NOMO-1 treated with dmso at 0.1 percent for 144 hours (cell line): ENCODE results near the gene QKI.

Source experiments
- DNase-seq: peaks from one replicate; lab custom pipeline; 2025; ENCODE audit not compliant: unreplicated experiment; lab: John Stamatoyannopoulos, UW

QKI gene

DNA sequence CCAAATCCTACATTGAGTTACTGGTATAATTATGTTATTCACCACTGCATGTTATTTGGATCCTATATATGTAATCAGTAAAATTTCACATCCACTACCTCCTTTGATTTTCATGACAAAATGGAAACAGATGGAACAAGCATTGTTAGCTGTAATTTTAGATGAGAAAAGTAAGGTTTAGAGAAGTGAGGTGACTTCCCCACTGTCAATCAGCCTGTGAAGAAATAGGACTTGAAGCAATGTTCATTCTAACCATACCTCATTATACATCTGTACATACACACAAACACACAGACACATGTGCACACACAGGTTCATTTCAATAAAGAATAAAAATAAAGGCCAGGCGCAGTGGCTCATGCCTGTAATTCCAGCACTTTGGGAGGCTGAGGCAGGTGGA lies 23.7 kb upstream of the QKI start:
- peak; percentile 3 for DNase-seq

GRCh38 chr6:163391985-163392384 lies 22.5 kb upstream of the QKI start:
- no peak for DNase-seq

GRCh38 chr6:163392533-163392932 lies 22.0 kb upstream of the QKI start:
- DNase-seq = no peak

- no peak for DNase-seq
These were observed 20.6 kb upstream of the QKI start for GRCh38 chr6:163393923-163394322.

GRCh38 chr6:163394659-163395058 lies 19.9 kb upstream of the QKI start:
- no peak for DNase-seq

DNA sequence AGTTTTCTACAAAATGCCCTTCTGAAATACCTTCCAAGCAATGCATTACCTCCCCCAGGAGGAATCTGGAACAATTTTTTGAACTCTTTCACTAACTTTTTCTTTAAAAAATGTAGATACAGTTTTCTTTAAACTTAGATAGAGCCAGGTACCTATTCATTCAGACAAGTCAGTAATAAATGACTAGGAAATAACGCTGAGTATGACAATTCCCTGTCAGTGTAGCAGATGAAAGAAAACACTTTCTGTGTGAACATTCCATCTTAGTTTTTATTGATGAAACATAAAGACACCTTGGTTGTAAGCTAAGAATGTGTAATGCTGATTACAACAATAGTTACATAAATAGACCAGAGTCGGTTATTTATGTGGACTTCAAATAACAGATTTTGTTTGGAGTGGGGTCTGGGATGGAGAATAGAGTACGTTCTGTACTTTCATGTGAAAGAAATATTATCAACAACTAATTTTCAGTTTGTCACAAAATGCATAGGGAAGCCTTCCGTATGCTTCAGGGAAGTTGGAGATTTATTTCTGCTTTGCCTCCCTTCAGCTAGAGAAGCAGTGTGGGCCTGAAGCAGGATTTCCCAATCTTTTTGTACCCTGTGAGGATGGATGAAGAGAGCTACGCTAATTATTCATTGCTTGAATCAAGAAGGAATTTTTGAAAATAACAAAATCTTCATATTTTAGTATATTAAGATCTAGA lies 19.2 kb upstream of the QKI start:
- no peak for DNase-seq

DNA sequence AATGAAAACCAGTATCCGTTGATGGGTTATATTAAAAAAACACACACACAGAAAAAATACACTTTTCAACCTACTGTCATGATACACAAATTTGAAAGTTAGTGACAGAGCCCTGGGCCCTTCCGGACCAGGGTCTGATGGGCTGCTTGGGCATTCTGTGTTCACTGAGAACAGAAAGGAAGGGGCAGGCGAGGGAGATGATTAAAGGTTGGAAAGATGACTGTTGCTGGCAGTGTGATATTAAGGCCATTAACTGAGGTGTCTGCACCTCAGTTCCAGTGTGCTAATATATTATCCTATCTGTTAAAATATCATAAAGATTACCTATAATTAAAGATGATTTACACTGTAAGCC lies 18.7 kb upstream of the QKI start:
- DNase-seq = no peak

DNA sequence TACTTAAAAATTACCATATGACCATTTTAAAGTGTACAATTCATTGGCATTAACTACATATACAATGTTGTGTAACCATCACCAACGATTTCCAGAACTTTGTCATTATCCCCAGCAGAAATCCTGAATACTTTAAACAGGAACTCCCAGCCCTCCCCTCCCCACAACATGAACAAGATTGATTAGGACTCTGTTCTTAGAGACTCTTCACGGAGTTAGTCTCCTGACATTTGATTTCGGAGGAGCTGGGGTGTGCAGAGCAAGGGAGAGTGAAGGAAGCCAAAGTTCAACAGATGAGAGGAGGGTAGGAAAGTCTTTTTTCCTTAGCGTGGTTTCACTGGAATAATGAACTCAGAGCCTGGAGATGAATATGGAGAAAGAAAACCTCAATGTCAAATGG lies 17.2 kb upstream of the QKI start:
- DNase-seq = no peak

- DNase-seq = no peak
These were observed 16.4 kb upstream of the QKI start for GRCh38 chr6:163398115-163398514.

- peak; percentile 49 for DNase-seq
These were observed 15.7 kb upstream of the QKI start for GRCh38 chr6:163398815-163399214.

DNA sequence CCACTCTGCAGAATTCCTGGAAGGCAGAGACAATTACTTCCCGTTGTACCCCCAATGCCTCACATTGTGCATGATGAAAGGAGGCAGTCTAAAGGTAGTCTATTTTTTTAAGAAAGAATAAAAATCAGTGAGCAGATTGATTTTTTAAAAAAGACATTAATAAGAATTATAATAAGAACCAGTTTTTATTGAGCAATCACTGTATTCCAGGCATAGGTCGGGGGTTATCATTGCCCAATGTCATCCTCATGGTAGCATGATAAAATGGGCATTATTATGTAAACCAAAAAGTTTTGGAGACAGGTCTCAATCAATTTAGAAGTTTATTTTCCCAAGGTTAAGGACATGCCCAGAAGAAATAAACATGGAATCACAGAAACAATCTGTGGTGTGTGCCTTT lies 14.0 kb upstream of the QKI start:
- DNase-seq = no peak

- DNase-seq = no peak
These were observed 13.3 kb upstream of the QKI start for GRCh38 chr6:163401039-163401885.

- DNase-seq = no peak
These were observed 11.9 kb upstream of the QKI start for GRCh38 chr6:163402616-163403015.

DNA sequence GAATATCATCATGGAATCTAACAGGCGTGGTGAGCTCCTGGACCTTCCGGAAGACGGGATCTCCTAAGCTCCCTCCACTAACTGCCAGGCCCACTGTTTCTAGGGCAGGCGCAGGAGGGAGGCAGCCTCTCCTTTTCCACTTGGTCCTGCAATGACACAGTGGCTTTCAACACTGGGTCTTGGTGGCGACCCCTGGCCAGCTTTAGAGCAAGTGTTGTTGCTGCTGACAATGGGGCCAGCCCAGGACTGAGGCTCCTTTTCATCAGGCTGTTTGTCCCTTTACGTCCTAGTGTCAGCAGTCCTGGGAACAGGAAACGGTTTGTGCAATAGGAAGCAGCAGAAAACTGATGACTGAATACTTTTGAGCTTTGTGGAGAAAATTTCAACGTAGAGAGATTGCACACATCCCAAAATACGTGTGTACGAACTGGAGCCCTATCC lies 9.7 kb upstream of the QKI start:
- peak; percentile 54 for DNase-seq

DNA sequence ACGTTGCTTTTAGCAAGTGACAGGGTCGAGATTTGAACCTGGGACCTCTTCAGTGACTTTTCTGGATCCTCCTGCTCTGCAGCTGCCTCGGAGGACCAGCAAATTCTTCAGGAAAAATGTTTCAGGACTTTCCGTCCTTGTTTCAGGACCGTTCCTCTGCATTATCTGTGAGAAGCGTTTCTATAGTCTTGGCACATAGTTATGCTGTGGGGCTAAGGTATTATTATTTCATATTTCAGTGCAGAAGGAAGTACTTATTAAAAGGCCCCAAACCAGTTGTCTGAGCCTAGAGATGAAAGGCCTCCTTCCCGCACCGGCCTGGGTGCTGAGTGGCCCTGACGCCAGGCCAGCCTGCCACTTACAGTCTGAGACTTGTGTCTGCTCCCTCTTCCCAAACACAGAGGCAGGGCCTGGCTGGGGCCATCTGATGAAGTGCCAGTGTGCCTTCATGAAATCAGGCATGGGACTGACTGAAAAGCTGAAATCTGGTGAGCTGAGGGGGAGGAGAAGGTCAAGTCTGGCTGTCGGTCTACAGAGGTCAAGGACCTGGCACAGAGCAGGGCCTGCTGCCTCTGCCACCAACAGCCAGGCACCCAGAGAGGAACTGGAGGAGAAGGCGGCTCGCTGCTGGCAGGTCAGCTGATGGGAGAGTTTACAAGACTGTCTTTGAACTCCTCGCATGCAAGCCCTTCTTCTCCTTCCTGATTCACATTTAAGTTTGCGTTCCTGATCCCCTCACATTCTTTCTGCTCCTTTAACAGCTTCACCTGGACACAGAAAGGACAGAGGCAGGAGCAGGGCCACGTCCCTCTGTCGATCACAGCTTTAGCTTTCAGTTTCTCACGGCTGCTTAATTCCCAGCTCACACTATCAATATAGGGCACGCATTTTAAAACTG lies 8.9 kb upstream of the QKI start:
- peak; percentile 64 for DNase-seq

GRCh38 chr6:163406366-163406765 lies 8.2 kb upstream of the QKI start:
- no peak for DNase-seq

GRCh38 chr6:163406830-163407229 lies 7.7 kb upstream of the QKI start:
- DNase-seq = no peak

DNA sequence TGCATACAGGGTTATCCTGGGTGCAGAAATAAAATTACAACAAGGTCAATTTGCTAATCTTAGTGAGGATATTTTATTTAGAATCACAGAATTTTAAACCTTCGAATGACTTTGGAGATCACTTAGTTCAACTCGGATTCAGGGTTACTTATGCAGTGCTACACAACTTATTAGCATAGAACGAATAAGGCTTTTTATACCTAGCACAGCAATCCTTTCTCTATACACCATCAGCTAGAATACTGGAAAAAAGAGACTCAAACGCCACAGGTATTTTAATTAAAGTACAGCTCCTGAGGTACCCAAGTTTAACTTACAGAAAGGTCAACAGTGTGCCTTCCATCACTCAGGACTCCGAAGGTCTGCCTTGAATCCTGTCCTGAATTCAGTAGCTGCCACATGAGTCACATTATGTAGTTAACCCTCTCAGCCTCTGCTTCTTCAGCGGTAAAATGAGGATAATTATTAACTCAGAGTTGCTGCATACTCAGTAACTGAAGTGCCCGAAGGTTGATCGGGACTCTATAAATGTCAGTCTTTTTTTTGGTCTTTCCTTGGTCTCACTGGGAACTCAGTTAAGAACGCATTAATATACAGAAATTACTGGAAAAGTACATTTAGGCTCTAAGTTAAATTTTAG lies 6.0 kb upstream of the QKI start:
- no peak for DNase-seq

DNA sequence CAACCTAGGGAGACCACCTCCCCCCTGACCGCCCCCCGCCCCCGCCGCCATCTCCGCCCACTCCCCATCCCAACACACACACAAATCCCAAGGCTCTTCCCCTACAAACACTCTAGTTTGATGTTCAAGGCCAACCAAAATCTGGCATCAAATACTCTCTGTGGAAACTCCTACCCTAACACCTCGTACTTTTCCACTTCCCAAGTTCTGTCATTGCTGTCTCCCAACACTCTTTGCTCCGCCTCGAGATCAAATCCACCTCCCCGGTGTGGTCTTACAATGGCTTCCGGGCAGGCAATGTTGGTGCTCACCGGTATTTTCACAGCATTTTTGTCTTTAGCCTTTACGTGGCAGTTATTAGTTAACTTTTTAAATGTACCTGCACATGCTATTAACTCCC lies 4.8 kb upstream of the QKI start:
- DNase-seq = no peak

DNA sequence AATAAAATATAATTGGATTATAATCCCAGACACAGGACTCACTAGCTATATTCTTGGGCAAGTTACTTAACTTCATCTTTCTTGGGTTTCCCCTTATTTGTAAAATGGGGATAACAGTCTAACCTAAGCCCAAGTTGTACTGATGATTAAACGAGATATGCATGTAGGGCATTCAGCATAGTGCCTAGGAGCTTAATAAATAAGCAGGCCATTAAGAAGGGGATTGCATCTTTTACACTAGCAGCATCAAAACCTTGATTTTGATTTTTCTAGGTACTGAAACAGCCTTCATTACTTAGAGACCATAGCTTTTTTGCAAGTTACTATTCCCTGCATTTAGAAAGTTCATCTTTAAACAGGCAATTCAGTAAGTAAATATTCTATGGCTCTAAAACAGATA lies 2.2 kb upstream of the QKI start:
- no peak for DNase-seq

- DNase-seq = no peak
These were observed 1.6 kb upstream of the QKI start for GRCh38 chr6:163412801-163413344.
